Measurements from ENCODE around the gene PIGO. TPM values are rescaled to one million over a fixed set of nuclear protein-coding genes. Genes with fewer than 3 reads are reported as not detected.
A peak's percentile ranks its signal among the peaks of the same experiment; 100 is the strongest.

PIGO gene
- total RNA-seq, 1 donor from 2014 or later = 25.0 TPM

GRCh38 chr9:35075358-35075757 lies 21.0 kb downstream of the PIGO start:
- ATAC-seq = no peak
- intact Hi-C loops (cut with DNase I) = loop anchor here (10.0 kb wide), 1 partner anchor 81 kb away; no protein-coding TSS in a partner anchor
- DNase-seq (ENCODE audit: low spot score) = no peak

GRCh38 chr9:35074791-35075190 lies 21.6 kb downstream of the PIGO start:
- DNase-seq (ENCODE audit: low spot score) (no peak), ATAC-seq (no peak)
- intact Hi-C loops (cut with DNase I) = loop anchor here (10.0 kb wide), 1 partner anchor 80 kb away; no protein-coding TSS in a partner anchor

GRCh38 chr9:35074141-35074540 lies 22.2 kb downstream of the PIGO start:
- intact Hi-C loops (cut with DNase I) = loop anchor here (10.0 kb wide), 1 partner anchor 79 kb away; no protein-coding TSS in a partner anchor
- DNase-seq (ENCODE audit: low spot score) = no peak
- no peak for ATAC-seq

- intact Hi-C loops (cut with DNase I) = loop anchor here (10.0 kb wide), 1 partner anchor 78 kb away; no protein-coding TSS in a partner anchor
- ATAC-seq = no peak
- no peak for DNase-seq (ENCODE audit: low spot score)
Measured at GRCh38 chr9:35073279-35073612, 23.1 kb downstream of the PIGO start.

- peak; percentile 99 for ATAC-seq
Measured at GRCh38 chr9:35072461-35073278, 23.7 kb downstream of the PIGO start, which contains the start of gene VCP. VCP (minus strand) TSS chr9:35072625; CDS start chr9:35072353, 272 bp downstream.

GRCh38 chr9:35071814-35072460 lies 24.5 kb downstream of the PIGO start:
- peak; percentile 88 for DNase-seq (ENCODE audit: low spot score)
- ATAC-seq = peak; percentile 70
- intact Hi-C loops (cut with DNase I) = loop anchor here (10.0 kb wide), 1 partner anchor 77 kb away; no protein-coding TSS in a partner anchor

More at GRCh38 chr9:35072461-35073278, 23.7 kb downstream of the PIGO start, which contains the start of gene VCP:
- intact Hi-C loops (cut with DNase I) = loop anchor here (10.0 kb wide), 1 partner anchor 78 kb away; no protein-coding TSS in a partner anchor
- peak; percentile 98 for DNase-seq (ENCODE audit: low spot score)

- no peak for DNase-seq (ENCODE audit: low spot score)
- intact Hi-C loops (cut with DNase I) = loop anchor here (10.0 kb wide), 1 partner anchor 76 kb away; no protein-coding TSS in a partner anchor
- no peak for ATAC-seq
Measured at GRCh38 chr9:35070823-35071813, 25.3 kb downstream of the PIGO start.

- no peak for ATAC-seq
- intact Hi-C loops (cut with DNase I) = no loop called here
Measured at GRCh38 chr9:35069020-35069419, 27.4 kb downstream of the PIGO start.

GRCh38 chr9:35067056-35067455 lies 29.3 kb downstream of the PIGO start:
- DNase-seq (ENCODE audit: low spot score) (no peak), ATAC-seq (no peak)
- intact Hi-C loops (cut with DNase I) = no loop called here

More at GRCh38 chr9:35069020-35069419, 27.4 kb downstream of the PIGO start:
- no peak for DNase-seq (ENCODE audit: low spot score)

- ATAC-seq (no peak), DNase-seq (ENCODE audit: low spot score) (no peak)
- intact Hi-C loops (cut with DNase I) = no loop called here
Measured at GRCh38 chr9:35060548-35061207, 35.7 kb downstream of the PIGO start.

- intact Hi-C loops (cut with DNase I) = no loop called here
- DNase-seq (ENCODE audit: low spot score) (no peak), ATAC-seq (no peak)
Measured at GRCh38 chr9:35059438-35059837, 37.0 kb downstream of the PIGO start.

- DNase-seq (ENCODE audit: low spot score) (no peak), ATAC-seq (no peak)
- intact Hi-C loops (cut with DNase I) = no loop called here
Measured at GRCh38 chr9:35057271-35057620, 39.1 kb downstream of the PIGO start.

GRCh38 chr9:35056571-35057270 lies 39.7 kb downstream of the PIGO start:
- intact Hi-C loops (cut with DNase I) = no loop called here
- DNase-seq (ENCODE audit: low spot score) (no peak), ATAC-seq (peak; percentile 20)

GRCh38 chr9:35054871-35055644 lies 41.3 kb downstream of the PIGO start:
- intact Hi-C loops (cut with DNase I) = no loop called here
- ATAC-seq (no peak), DNase-seq (ENCODE audit: low spot score) (no peak)

- ATAC-seq (no peak), DNase-seq (ENCODE audit: low spot score) (no peak)
- intact Hi-C loops (cut with DNase I) = no loop called here
Measured at GRCh38 chr9:35054185-35054835, 42.1 kb downstream of the PIGO start.
